Left lung (tissue), 10 donors: ENCODE results near the gene ERBB2. TPM values are rescaled to one million over a fixed set of nuclear protein-coding genes. Genes with fewer than 3 reads are reported as not detected.

Source experiments
- ATAC-seq: fragments of 200-7000 bp; cut with Tn5 transposase; one replicate; pipeline ENCODE4 v1.9.1; 2020; ENCODE audit warnings: moderate library complexity
- DNase-seq, 4 donors: peaks; one replicate each; pipeline ENCODE4 v3.0.0-alpha.2; 2013 to 2020
- H3K27ac ChIP-seq, 2 donors: fragments of 200-600 bp; sonication (generic) in 1 of 2; one replicate each; pipeline versions ENCODE4 v1.5.0 to v1.8.0; 2020 to 2021
- H3K27me3 ChIP-seq, 2 donors: fragments of 200-600 bp; sonication (generic) in 1 of 2; one replicate each; pipeline versions ENCODE4 v1.5.0 to v1.8.0; 2020 to 2021
- H3K36me3 ChIP-seq, 2 donors: fragments of 200-600 bp; sonication (generic) in 1 of 2; one replicate each; pipeline versions ENCODE4 v1.5.0 to v1.8.0; 2020 to 2021
- H3K4me1 ChIP-seq, 2 donors: fragments of 200-600 bp; one replicate each; pipeline ENCODE4 v1.8.0; 2021
- H3K4me3 ChIP-seq, 2 donors: fragments of 200-600 bp; sonication (generic) in 1 of 2; one replicate each; pipeline versions ENCODE4 v1.5.0 to v1.8.0; 2020 to 2021; ENCODE audit warnings: mild to moderate bottlenecking in 1 of 2
- H3K9me3 ChIP-seq, 2 donors: fragments of 200-600 bp; sonication (generic) in 1 of 2; one replicate each; pipeline versions ENCODE4 v1.5.0 to v1.8.0; 2020 to 2021
- intact Hi-C, 2 donors: fragments of 100-400 bp; cut with DNase I; formaldehyde crosslinking; loops; one replicate each; pipeline versions ENCODE4 v1.11.2 to v1.14.2; 2022
- polyA plus RNA-seq, 6 donors: library from polyadenylated mRNA; unstranded; fragments of 120-200 nt; gene quantifications; one replicate each; pipeline ENCODE4 v1.2.1, GENCODE V29; 2013; ENCODE audit not compliant: insufficient read length in 6 of 6
- total RNA-seq, 2 donors: library from RNA; stranded (reverse); fragmentation: NEBNext Ultra II Directional; extraction: Animal tissue kit (Norgen Biotek cat#: 25700); gene quantifications; one replicate each; pipeline ENCODE4 v1.2.1, GENCODE V29; 2021
- TF ChIP-seq, protein P1 (sequence below), 2 donors: fragments of 200-600 bp; sonication (generic) in 1 of 2; IDR thresholded peaks; one replicate each; pipeline versions ENCODE4 v1.5.0 to v1.8.0; 2021; ENCODE audit warnings: antibody characterized with exemption in 2 of 2
- donor health status: DM: no; HTN: yes; CAD: no.
- donor health status: DM: no; HTN: no; CAD: no.

Gene ERBB2
- total and polyA plus RNA-seq, 8 donors: 65.1 to 137 (median 107) TPM

DNA sequence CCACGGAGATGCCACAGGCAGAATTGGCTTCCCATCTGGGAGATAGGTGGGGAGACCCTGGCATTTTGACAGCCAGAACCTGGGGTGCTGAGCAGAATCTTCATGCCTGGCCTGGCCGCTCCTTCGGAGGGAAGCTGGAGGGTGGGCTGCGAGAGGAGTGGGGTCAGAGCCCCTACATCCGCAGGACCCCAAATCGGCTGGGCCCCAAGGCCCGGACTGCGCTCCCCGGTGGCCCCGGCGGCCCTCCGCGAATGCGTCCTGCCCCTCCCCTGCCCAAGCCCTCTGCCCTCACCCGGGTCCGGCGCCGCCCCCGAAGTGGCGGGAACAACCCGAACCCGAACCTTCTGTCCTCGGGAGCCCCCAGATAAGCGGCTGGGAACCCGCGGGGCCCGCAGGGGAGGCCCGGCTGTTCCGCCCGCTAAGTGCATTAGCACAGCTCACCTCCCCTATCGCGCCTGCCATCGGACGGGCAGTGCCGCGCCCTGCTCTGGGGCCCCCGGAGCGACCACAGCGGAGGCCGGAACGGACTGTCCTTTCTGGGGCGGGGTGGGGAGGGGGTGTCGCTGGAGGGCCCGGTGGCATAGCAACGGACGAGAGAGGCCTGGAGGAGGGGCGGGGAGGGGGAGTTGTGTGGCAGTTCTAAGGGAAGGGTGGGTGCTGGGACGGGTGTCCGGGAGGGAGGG, 32.5 kb upstream of the ERBB2 start:
- intact Hi-C loops: no loop called here
- Histone ChIP-seq H3K27ac (peak overlapping the region in 1 of 2 donors; percentile 23), H3K27me3 (peaks cover 29 to 79% of the 10 kb centered on the region in 2 donors), H3K4me3 (peak overlapping the region in 1 of 2 donors; percentile 37), H3K9me3 (no peaks in the 10 kb centered on the region), H3K4me1 (peaks cover 4 to 52% of the 10 kb centered on the region in 2 donors), H3K36me3 (peaks cover 0 to 7% of the 10 kb centered on the region in 2 donors)
- DNase-seq: peak in 1 of 4 donors; percentile 78
- ATAC-seq: peak; percentile 27
- TF ChIP-seq, protein P1, sequence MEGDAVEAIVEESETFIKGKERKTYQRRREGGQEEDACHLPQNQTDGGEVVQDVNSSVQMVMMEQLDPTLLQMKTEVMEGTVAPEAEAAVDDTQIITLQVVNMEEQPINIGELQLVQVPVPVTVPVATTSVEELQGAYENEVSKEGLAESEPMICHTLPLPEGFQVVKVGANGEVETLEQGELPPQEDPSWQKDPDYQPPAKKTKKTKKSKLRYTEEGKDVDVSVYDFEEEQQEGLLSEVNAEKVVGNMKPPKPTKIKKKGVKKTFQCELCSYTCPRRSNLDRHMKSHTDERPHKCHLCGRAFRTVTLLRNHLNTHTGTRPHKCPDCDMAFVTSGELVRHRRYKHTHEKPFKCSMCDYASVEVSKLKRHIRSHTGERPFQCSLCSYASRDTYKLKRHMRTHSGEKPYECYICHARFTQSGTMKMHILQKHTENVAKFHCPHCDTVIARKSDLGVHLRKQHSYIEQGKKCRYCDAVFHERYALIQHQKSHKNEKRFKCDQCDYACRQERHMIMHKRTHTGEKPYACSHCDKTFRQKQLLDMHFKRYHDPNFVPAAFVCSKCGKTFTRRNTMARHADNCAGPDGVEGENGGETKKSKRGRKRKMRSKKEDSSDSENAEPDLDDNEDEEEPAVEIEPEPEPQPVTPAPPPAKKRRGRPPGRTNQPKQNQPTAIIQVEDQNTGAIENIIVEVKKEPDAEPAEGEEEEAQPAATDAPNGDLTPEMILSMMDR (IDR thresholded peaks at IDR 0.05): no peak

DNA sequence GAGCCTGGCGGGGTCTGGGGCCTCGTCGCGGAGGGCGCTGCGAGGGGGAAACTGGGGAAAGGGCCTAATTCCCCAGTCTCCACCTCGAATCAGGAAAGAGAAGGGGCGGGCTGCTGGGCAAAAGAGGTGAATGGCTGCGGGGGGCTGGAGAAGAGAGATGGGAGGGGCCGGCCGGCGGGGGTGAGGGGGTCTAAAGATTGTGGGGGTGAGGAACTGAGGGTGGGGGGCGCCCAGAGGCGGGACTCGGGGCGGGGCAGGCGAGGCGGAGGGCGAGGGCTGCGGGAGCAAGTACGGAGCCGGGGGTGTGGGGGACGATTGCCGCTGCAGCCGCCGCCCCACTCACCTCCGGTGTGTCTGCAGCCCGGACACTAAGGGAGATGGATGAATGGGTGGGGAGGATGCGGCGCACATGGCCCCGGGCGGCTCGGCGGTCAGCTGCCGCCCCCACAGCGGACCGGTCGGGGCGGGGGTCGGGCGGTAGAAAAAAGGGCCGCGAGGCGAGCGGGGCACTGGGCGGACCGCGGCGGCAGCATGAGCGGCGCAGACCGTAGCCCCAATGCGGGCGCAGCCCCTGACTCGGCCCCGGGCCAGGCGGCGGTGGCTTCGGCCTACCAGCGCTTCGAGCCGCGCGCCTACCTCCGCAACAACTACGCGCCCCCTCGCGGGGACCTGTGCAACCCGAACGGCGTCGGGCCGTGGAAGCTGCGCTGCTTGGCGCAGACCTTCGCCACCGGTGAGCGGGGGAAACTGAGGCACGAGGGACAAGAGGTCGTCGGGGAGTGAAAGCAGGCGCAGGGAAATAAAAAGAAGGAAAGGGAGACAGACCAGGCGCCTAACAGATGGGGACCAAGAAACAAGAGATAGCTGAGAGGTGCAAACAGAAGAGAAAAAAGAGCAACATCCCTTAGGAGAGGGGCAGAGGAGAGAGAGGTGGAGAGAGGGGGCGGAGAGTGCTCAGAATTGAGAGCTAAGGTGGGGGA, 31.6 kb upstream of the ERBB2 start, which contains the start of gene PNMT:
TSS of gene PNMT (plus strand) at position 509 of the 980 bp plus-strand sequence. CDS start at position 532, 23 bp downstream.
- peak within 1 kb of the TSS; percentile 21 to 37 for H3K4me3 ChIP-seq
- DNase-seq (peak in 3 of 4 donors; percentile 70 to 91 (median 75)), ATAC-seq (peak; percentile 65)
- peak within 1 kb of the TSS in 1 of 2 donors; percentile 23 for H3K27ac ChIP-seq
- peaks cover 3 to 44% of the 10 kb centered on the region in 2 donors for H3K4me1 ChIP-seq
- intact Hi-C loops: no loop called here
- peaks cover 29 to 79% of the 10 kb centered on the region in 2 donors for H3K27me3 ChIP-seq
- H3K36me3 ChIP-seq: no peaks in the 10 kb centered on the region
- TF ChIP-seq, protein P1 (IDR thresholded peaks at IDR 0.05): peak; percentile 41 to 67
- no peaks in the 10 kb centered on the region for H3K9me3 ChIP-seq

DNA sequence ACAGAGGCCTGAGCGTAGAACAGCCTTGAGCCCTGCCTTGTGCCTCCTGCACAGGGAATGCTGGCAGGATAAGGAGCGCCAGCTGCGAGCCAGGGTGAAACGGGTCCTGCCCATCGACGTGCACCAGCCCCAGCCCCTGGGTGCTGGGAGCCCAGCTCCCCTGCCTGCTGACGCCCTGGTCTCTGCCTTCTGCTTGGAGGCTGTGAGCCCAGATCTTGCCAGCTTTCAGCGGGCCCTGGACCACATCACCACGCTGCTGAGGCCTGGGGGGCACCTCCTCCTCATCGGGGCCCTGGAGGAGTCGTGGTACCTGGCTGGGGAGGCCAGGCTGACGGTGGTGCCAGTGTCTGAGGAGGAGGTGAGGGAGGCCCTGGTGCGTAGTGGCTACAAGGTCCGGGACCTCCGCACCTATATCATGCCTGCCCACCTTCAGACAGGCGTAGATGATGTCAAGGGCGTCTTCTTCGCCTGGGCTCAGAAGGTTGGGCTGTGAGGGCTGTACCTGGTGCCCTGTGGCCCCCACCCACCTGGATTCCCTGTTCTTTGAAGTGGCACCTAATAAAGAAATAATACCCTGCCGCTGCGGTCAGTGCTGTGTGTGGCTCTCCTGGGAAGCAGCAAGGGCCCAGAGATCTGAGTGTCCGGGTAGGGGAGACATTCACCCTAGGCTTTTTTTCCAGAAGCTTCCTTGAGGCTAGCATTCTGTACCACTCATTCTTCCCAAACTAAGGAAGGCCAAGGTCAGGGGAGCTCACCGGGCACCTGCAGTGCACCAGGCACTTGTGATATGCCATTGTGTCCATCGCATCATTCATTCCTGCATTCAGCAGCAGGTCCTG, 29.7 kb upstream of the ERBB2 start:
- Histone ChIP-seq H3K4me3 (no peak overlapping the region), H3K4me1 (peaks cover 4 to 32% of the 10 kb centered on the region in 2 donors), H3K9me3 (no peaks in the 10 kb centered on the region), H3K27ac (no peak overlapping the region), H3K27me3 (peaks cover 29 to 72% of the 10 kb centered on the region in 2 donors), H3K36me3 (no peaks in the 10 kb centered on the region)
- intact Hi-C loops: no loop called here
- ATAC-seq: no peak
- DNase-seq: peak in 1 of 4 donors; percentile 71
- TF ChIP-seq, protein P1 (IDR thresholded peaks at IDR 0.05): no peak

DNA sequence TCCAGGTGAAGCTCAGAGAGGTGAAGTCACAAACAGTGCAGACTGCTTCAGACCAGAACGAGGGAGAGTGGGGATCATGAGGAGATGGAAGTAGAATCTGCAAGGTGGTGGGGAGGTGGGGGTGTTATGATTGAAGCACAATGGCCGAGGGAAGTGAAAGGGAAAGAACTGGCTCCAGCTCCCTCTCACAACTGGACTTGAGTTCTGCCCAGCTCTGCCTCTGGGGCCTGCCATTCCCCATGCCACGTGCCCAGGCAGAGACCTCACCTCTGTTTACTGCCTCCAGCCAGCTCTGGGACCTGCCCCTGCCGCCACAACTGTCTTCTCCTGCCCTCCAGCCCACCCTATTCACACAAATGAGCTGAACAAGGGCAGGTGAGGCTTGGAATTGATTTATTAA, 29.1 kb upstream of the ERBB2 start:
- Histone ChIP-seq H3K27ac (no peak overlapping the region), H3K4me1 (peaks cover 10 to 34% of the 10 kb centered on the region in 2 donors), H3K36me3 (no peaks in the 10 kb centered on the region), H3K27me3 (peaks cover 29 to 66% of the 10 kb centered on the region in 2 donors), H3K9me3 (no peaks in the 10 kb centered on the region), H3K4me3 (no peak overlapping the region)
- TF ChIP-seq, protein P1 (IDR thresholded peaks at IDR 0.05): no peak
- DNase-seq (peak in 1 of 4 donors; percentile 48), ATAC-seq (no peak)
- intact Hi-C loops: no loop called here
